H1 (cell line): ENCODE data around the gene LSM4. TPM values are rescaled to one million over a fixed set of nuclear protein-coding genes. Genes with fewer than 3 reads are reported as not detected.

Experiments used
- CTCF ChIA-PET: fragments of 300-600 bp; sonication (Branson Sonifier 250); formaldehyde crosslinking; loops from one replicate; lab custom pipeline; 2021; ENCODE audit not compliant: partially characterized antibody; lab: Charles Lee
- POLR2A ChIA-PET: fragments of 300-600 bp; sonication (Branson Sonifier 250); formaldehyde crosslinking; loops from one replicate; lab custom pipeline; 2021; ENCODE audit warnings: inconsistent platforms; ENCODE audit not compliant: partially characterized antibody; lab: Charles Lee
- DNase-seq, 2 experiments: peaks; one replicate each; pipeline versions ENCODE4 v3.0.0 to v3.0.0-alpha.2; 2010 to 2022; ENCODE audit warnings: low spot score in 2 of 2, low read depth in 1 of 2, mixed read lengths in 1 of 2
- FAIRE-seq: peaks from 2 replicates; lab custom pipeline; 2011; peaks lifted over from hg19 to GRCh38; lab: Jason Lieb, UNC
- H2AFZ ChIP-seq: 2 replicates; pipeline ENCODE4 v1.8.1; 2012; ENCODE audit warnings: low read length, inconsistent platforms
- H2AK5ac ChIP-seq: 2 replicates; pipeline ENCODE4 v1.6.1; 2013; ENCODE audit warnings: low read depth, low read length
- H2BK120ac ChIP-seq: replicated peaks from 2 replicates; pipeline ENCODE3; 2013; ENCODE audit warnings: low read depth, low read length, inconsistent platforms
- H2BK12ac ChIP-seq: 2 replicates; pipeline ENCODE4 v1.6.1; 2013; ENCODE audit warnings: low read depth, low read length
- H2BK15ac ChIP-seq: 2 replicates; pipeline ENCODE4 v1.6.1; 2013; ENCODE audit warnings: low read length
- H2BK20ac ChIP-seq: 2 replicates; pipeline ENCODE4 v1.6.1; 2013; ENCODE audit warnings: low read length
- H2BK5ac ChIP-seq: 2 replicates; pipeline ENCODE4 v1.6.1; 2013; ENCODE audit warnings: low read depth, low read length
- H3K14ac ChIP-seq: 2 replicates; pipeline ENCODE4 v1.6.1; 2013; ENCODE audit warnings: inconsistent platforms; ENCODE audit not compliant: insufficient read length
- H3K18ac ChIP-seq: 2 replicates; pipeline ENCODE4 v1.6.1; 2013; ENCODE audit warnings: low read length; ENCODE audit errors: extremely low read depth
- H3K23ac ChIP-seq: 2 replicates; pipeline ENCODE4 v1.6.1; 2013; ENCODE audit warnings: inconsistent platforms; ENCODE audit not compliant: insufficient read length
- H3K23me2 ChIP-seq: 2 replicates; pipeline ENCODE4 v1.6.1; 2013; ENCODE audit warnings: low read depth, low read length
- H3K27ac ChIP-seq: 2 replicates; pipeline ENCODE4 v1.6.1; 2011; ENCODE audit warnings: low read depth, low read length, inconsistent platforms
- H3K27me3 ChIP-seq, 4 experiments: replicated peaks in 1 of 4; 1 replicate in 1 of 4; 2 replicates in 3 of 4; pipeline versions ENCODE4 v1.6.1 to v1.8.1; 2011 to 2013; ENCODE audit warnings: low read length in 3 of 4, mild to moderate bottlenecking in 3 of 4, inconsistent platforms in 2 of 4, mixed read lengths in 2 of 4, moderate library complexity in 1 of 4; ENCODE audit not compliant: control insufficient read depth in 3 of 4, insufficient read depth in 3 of 4; ENCODE audit errors: extremely low read depth in 1 of 4
- H3K36me3 ChIP-seq, 4 experiments: 2 replicates each; pipeline versions ENCODE4 v1.6.1 to v1.8.1; 2011 to 2013; ENCODE audit warnings: mild to moderate bottlenecking in 4 of 4, low read length in 3 of 4, moderate library complexity in 2 of 4, control low read depth in 1 of 4, inconsistent platforms in 1 of 4; ENCODE audit not compliant: insufficient read depth in 4 of 4, control insufficient read depth in 2 of 4
- H3K4ac ChIP-seq: replicated peaks from 2 replicates; pipeline ENCODE3; 2013; ENCODE audit warnings: low read length, low read depth, mixed read lengths, inconsistent platforms; ENCODE audit not compliant: insufficient read length
- H3K4me1 ChIP-seq, 4 experiments: replicated peaks in 1 of 4; 1 replicate in 1 of 4; 2 replicates in 3 of 4; pipeline versions ENCODE4 v1.6.1 to v1.8.1; 2011 to 2013; ENCODE audit warnings: low read length in 3 of 4, inconsistent platforms in 2 of 4, mixed read lengths in 1 of 4; ENCODE audit not compliant: insufficient read depth in 4 of 4, control insufficient read depth in 3 of 4
- H3K4me2 ChIP-seq, 2 experiments: 2 replicates each; pipeline versions ENCODE4 v1.6.1 to v1.8.1; 2011 to 2013; ENCODE audit warnings: low read depth in 2 of 2, low read length in 2 of 2, control low read depth in 1 of 2, inconsistent platforms in 1 of 2, mild to moderate bottlenecking in 1 of 2; ENCODE audit not compliant: insufficient read depth in 1 of 2
- H3K4me3 ChIP-seq, 4 experiments: fragments of 200-600, 300-600 bp in 1 of 4; sonication (generic), shearing (Covaris generic), sonication (Bioruptor Twin) in 1 of 4; 2 replicates each; pipeline versions ENCODE4 v1.5.1 to v1.8.1; 2011 to 2016; ENCODE audit warnings: low read length in 4 of 4, low read depth in 3 of 4, control low read depth in 2 of 4, inconsistent platforms in 2 of 4, mild to moderate bottlenecking in 2 of 4, mixed read lengths in 1 of 4, moderate library complexity in 1 of 4; ENCODE audit not compliant: insufficient read depth in 2 of 4; ENCODE audit errors: extremely low read depth in 1 of 4
- H3K56ac ChIP-seq: replicated peaks from 2 replicates; pipeline ENCODE3; 2013; ENCODE audit warnings: low read depth, mild to moderate bottlenecking, mixed read lengths, low read length, inconsistent platforms; ENCODE audit not compliant: insufficient read length
- H3K79me1 ChIP-seq: 2 replicates; pipeline ENCODE4 v1.6.1; 2013; ENCODE audit warnings: low read depth, low read length, control low read depth
- H3K79me2 ChIP-seq, 2 experiments: 2 replicates each; pipeline versions ENCODE4 v1.6.1 to v1.8.1; 2012 to 2013; ENCODE audit warnings: low read length in 2 of 2, mild to moderate bottlenecking in 2 of 2, inconsistent platforms in 1 of 2; ENCODE audit not compliant: insufficient read depth in 2 of 2, control insufficient read depth in 1 of 2
- H3K9ac ChIP-seq, 4 experiments: replicated peaks in 1 of 4; 1 replicate in 1 of 4; 2 replicates in 3 of 4; pipeline versions ENCODE4 v1.6.1 to v1.8.1; 2011 to 2013; ENCODE audit warnings: low read depth in 3 of 4, low read length in 3 of 4, control low read depth in 2 of 4, mild to moderate bottlenecking in 2 of 4, moderate library complexity in 2 of 4, inconsistent platforms in 1 of 4; ENCODE audit errors: extremely low read depth in 1 of 4
- H3K9me3 ChIP-seq, 2 experiments: 2 replicates each; pipeline versions ENCODE4 v1.6.1 to v1.8.1; 2012 to 2013; ENCODE audit warnings: mild to moderate bottlenecking in 2 of 2, moderate library complexity in 2 of 2, control low read depth in 1 of 2, inconsistent platforms in 1 of 2, low read depth in 1 of 2, low read length in 1 of 2, mixed read lengths in 1 of 2; ENCODE audit not compliant: insufficient read depth in 2 of 2
- H4K20me1 ChIP-seq, 2 experiments: replicated peaks in 1 of 2; 2 replicates each; pipeline versions ENCODE3 to v1.8.1; 2011 to 2013; ENCODE audit warnings: inconsistent platforms in 2 of 2, low read length in 2 of 2, mild to moderate bottlenecking in 1 of 2; ENCODE audit not compliant: insufficient read depth in 2 of 2, control insufficient read depth in 1 of 2
- H4K5ac ChIP-seq: 2 replicates; pipeline ENCODE4 v1.6.1; 2013; ENCODE audit warnings: low read length, low read depth, mixed read lengths, inconsistent platforms; ENCODE audit not compliant: insufficient read length
- H4K8ac ChIP-seq: 2 replicates; pipeline ENCODE4 v1.8.0; 2013; ENCODE audit warnings: mild to moderate bottlenecking, moderate library complexity, low read length, inconsistent platforms; ENCODE audit not compliant: insufficient read depth; ENCODE audit errors: extremely low read depth
- H4K91ac ChIP-seq: replicated peaks from 2 replicates; pipeline ENCODE3; 2013; ENCODE audit warnings: low read length, mixed read lengths, inconsistent platforms; ENCODE audit not compliant: insufficient read length
- CHD2 ChIP-seq: IDR thresholded peaks from 2 replicates; pipeline ENCODE4 v1.6.1; 2012; ENCODE audit warnings: low read length, improper control_type of control experiment
- CTBP2 ChIP-seq: IDR thresholded peaks from 2 replicates; pipeline ENCODE4 v1.7.0; 2011; ENCODE audit warnings: borderline replicate concordance, mild to moderate bottlenecking, moderate library complexity, mixed read lengths, low read length; ENCODE audit not compliant: insufficient read depth, insufficient read length
- GABPA ChIP-seq: IDR thresholded peaks from 2 replicates; pipeline ENCODE4 v1.6.1; 2011; ENCODE audit warnings: mild to moderate bottlenecking, low read length, moderate library complexity, borderline replicate concordance; ENCODE audit not compliant: insufficient read depth
- HDAC6 ChIP-seq: IDR thresholded peaks from one replicate; pipeline ENCODE4 v1.7.1; 2012; ENCODE audit warnings: low read depth, mild to moderate bottlenecking, inconsistent platforms, low read length, moderate library complexity
- JUN ChIP-seq: IDR thresholded peaks from 2 replicates; pipeline ENCODE4 v1.6.1; 2011; ENCODE audit warnings: low read depth, mild to moderate bottlenecking, improper control_type of control experiment, low read length
- MAFK ChIP-seq: IDR thresholded peaks from 2 replicates; pipeline ENCODE4 v1.6.1; 2012; ENCODE audit warnings: low read depth, mild to moderate bottlenecking, improper control_type of control experiment, low read length
- NANOG ChIP-seq: IDR thresholded peaks from 2 replicates; pipeline ENCODE4 v1.6.1; 2011; ENCODE audit warnings: low read length, low read depth, mild to moderate bottlenecking, inconsistent platforms; ENCODE audit not compliant: insufficient read depth, poor library complexity, severe bottlenecking
- PHF8 ChIP-seq: fragments of 200-600 bp; sonication (generic); conservative IDR thresholded peaks from 2 replicates; pipeline ENCODE4 v1.7.1; 2012; ENCODE audit warnings: low read depth, mild to moderate bottlenecking, inconsistent platforms, low read length, moderate library complexity
- POLR2A ChIP-seq, 2 experiments: IDR thresholded peaks; 1 replicate in 1 of 2; 2 replicates in 1 of 2; pipeline ENCODE4 v1.6.1; 2011; ENCODE audit warnings: low read depth in 2 of 2, low read length in 2 of 2, mild to moderate bottlenecking in 2 of 2; ENCODE audit errors: control extremely low read depth in 1 of 2
- SP4 ChIP-seq: IDR thresholded peaks from 2 replicates; pipeline ENCODE4 v1.6.1; 2012; ENCODE audit warnings: low read length, inconsistent platforms
- SRF ChIP-seq: IDR thresholded peaks from 2 replicates; pipeline ENCODE4 v1.6.1; 2011; ENCODE audit warnings: mild to moderate bottlenecking, low read depth, low read length, moderate library complexity
- SUZ12 ChIP-seq: fragments of 200-600 bp; sonication (generic); IDR thresholded peaks from 2 replicates; pipeline ENCODE4 v1.6.1; 2012; ENCODE audit warnings: mild to moderate bottlenecking, inconsistent platforms, low read length, moderate library complexity, mixed read lengths
- WGBS, 2 experiments: shearing (Covaris generic) in 1 of 2; methylation state at CpG; one replicate each; pipeline versions ENCODE4 v1.1.6 to v1.1.7; 2013 to 2015; ENCODE audit warnings: low lambda C conversion rate in 2 of 2, mixed read lengths in 2 of 2, inconsistent platforms in 1 of 2, low coverage in 1 of 2, missing lambda C conversion rate in 1 of 2; ENCODE audit not compliant: insufficient replicate concordance in 2 of 2, insufficient coverage in 1 of 2, insufficient read length in 1 of 2; ENCODE audit errors: extremely low coverage in 1 of 2, missing lambda C conversion rate in 1 of 2; 5-methylcytosine and 5-hydroxymethylcytosine counted together
- polyA plus RNA-seq, 7 experiments: library from polyadenylated mRNA; depleted of rRNA in 3 of 7; stranded (reverse) in 5 of 7; unstranded in 2 of 7; fragments of >200 nt in 5 of 7; fragments of 200-250 nt in 2 of 7; gene quantifications; 1 replicate in 5 of 7; 2 replicates in 1 of 7; 4 replicates in 1 of 7; pipeline versions ENCODE4 v1.2.1 to v1.2.3, GENCODE V29; 2011 to 2013; ENCODE audit warnings: missing spikeins in 2 of 7, mixed read lengths in 2 of 7
- total RNA-seq: library from RNA; stranded (reverse); fragmentation: NEBNext Ultra II Directional; extraction: Animal tissue kit (Norgen Biotek cat#: 25700); gene quantifications from 2 replicates; pipeline ENCODE4 v1.2.1, GENCODE V29; 2021

Gene LSM4
- total and polyA plus RNA-seq, 2 of the 8 experiments (the other 6 are each of a cell fraction or from before 2014, with no cell fraction given) = 302 to 319 TPM

GRCh38 chr19:18289471-18290301 lies 33.2 kb downstream of the LSM4 start:
- POLR2A ChIA-PET = interaction anchor here (0.7 to 6.2 kb wide), 7 partner anchors 9 to 542 kb away, joined by 3 to 237 read pairs (median 3); partner anchors contain the start of gene JUND
- H3K4me1 ChIP-seq = peaks cover 4 to 35% (median 27%) of the 10 kb centered on the region in 4 experiments
- H3K4me2 ChIP-seq = no peak overlapping the region
- H2AFZ ChIP-seq = no peak overlapping the region
- H3K18ac ChIP-seq = peak overlapping the region; percentile 56; the same call in 1 of the 2 replicates
- H2AK5ac ChIP-seq = peak overlapping the region; percentile 89
- no peaks in the 10 kb centered on the region for H3K36me3 ChIP-seq
- H3K79me2 ChIP-seq = no peaks in the 10 kb centered on the region
- H2BK15ac ChIP-seq = no peak overlapping the region; the same call in 1 of the 2 replicates
- H2BK5ac ChIP-seq = no peak overlapping the region; the same call in 1 of the 2 replicates
- no peak for DNase-seq
- H4K5ac ChIP-seq = no peak overlapping the region
- peak overlapping the region; percentile 94; the same call in 1 of the 2 replicates for H2BK12ac ChIP-seq
- H3K27ac ChIP-seq = no peak overlapping the region
- no peak overlapping the region for H4K8ac ChIP-seq
- no peak overlapping the region for H3K4me3 ChIP-seq
- CTCF ChIA-PET = interaction anchor here (1.1 to 2.6 kb wide), 6 partner anchors 10 to 43 kb away, joined by 3 to 8 read pairs (median 6); no protein-coding TSS in a partner anchor
- no peak overlapping the region for H3K23ac ChIP-seq
- peak overlapping the region; percentile 86 for H4K91ac ChIP-seq
- no peaks in the 10 kb centered on the region for H3K79me1 ChIP-seq
- H3K14ac ChIP-seq = no peak overlapping the region
- 0 out of 2 replicates have a peak overlapping the region, but pooled peaks have one; percentile 32 for H2BK20ac ChIP-seq
- H3K27me3 ChIP-seq = peaks cover 0 to 6% (median 0%) of the 10 kb centered on the region in 4 experiments; a peak in 3 of 7 replicates
- H3K56ac ChIP-seq = no peak overlapping the region
- FAIRE-seq = no peak
- no peak overlapping the region for H3K4ac ChIP-seq
- TF ChIP-seq PHF8 = no peak
- no peak for TF ChIP-seq NANOG
- no peak for TF ChIP-seq CHD2
- TF ChIP-seq CTBP2 = no peak
- TF ChIP-seq MAFK = no peak
- TF ChIP-seq JUN = no peak
- TF ChIP-seq SRF = no peak
- TF ChIP-seq HDAC6 = no peak
- no peak for TF ChIP-seq POLR2A (IDR thresholded peaks at IDR 0.05; ENCODE audit: control extremely low read depth in 1 of 2, low read depth in 2 of 2, low read length in 2 of 2)
- no peak for TF ChIP-seq SUZ12
- no peak for TF ChIP-seq SP4
- TF ChIP-seq GABPA = no peak
- H3K23me2 ChIP-seq = peaks cover 20% of the 10 kb centered on the region
- 83% methylated on average over 12 of the region's 12 CpGs; no CpG with 5 or more reads in 1 of the 2 experiments for WGBS, 2 experiments
- H4K20me1 ChIP-seq = no peaks in the 10 kb centered on the region
- H3K9me3 ChIP-seq = no peaks in the 10 kb centered on the region
- no peak overlapping the region for H3K9ac ChIP-seq
- H2BK120ac ChIP-seq = peak overlapping the region; percentile 10
